Fibroblast of lung (primary cell): ENCODE measurements around the gene NKAIN2. TPM values are rescaled to one million over a fixed set of nuclear protein-coding genes. Genes with fewer than 3 reads are reported as not detected.

ENCODE experiments used
- DNase-seq, 2 donors: peaks; one replicate each; pipeline versions ENCODE4 v3.0.0 to v3.0.0-alpha.2; 2010; ENCODE audit warnings: low read depth in 2 of 2
- H2AFZ ChIP-seq: 2 replicates; pipeline ENCODE4 v1.5.1; 2012; ENCODE audit warnings: low read length, control low read depth, inconsistent platforms
- H3K27ac ChIP-seq: 2 replicates; pipeline ENCODE4 v1.5.1; 2011; ENCODE audit warnings: low read length, control low read depth; ENCODE audit not compliant: insufficient read depth
- H3K27me3 ChIP-seq: 2 replicates; pipeline ENCODE4 v1.5.1; 2011; ENCODE audit warnings: mild to moderate bottlenecking, low read length; ENCODE audit not compliant: control insufficient read depth, insufficient read depth
- H3K36me3 ChIP-seq: 2 replicates; pipeline ENCODE4 v1.5.1; 2011; ENCODE audit warnings: low read length; ENCODE audit not compliant: control insufficient read depth, insufficient read depth
- H3K4me1 ChIP-seq: 2 replicates; pipeline ENCODE4 v1.5.1; 2011; ENCODE audit warnings: low read length; ENCODE audit not compliant: control insufficient read depth, insufficient read depth; ENCODE audit errors: extremely low read depth
- H3K4me2 ChIP-seq: 2 replicates; pipeline ENCODE4 v1.5.1; 2011; ENCODE audit warnings: low read length, control low read depth; ENCODE audit not compliant: insufficient read depth; ENCODE audit errors: extremely low read depth
- H3K4me3 ChIP-seq, 4 experiments: fragments of 200-600 bp in 1 of 4; sonication (generic) in 1 of 4; replicated peaks in 1 of 4; 2 replicates each; pipeline ENCODE4 v1.5.1; 2011 to 2016; ENCODE audit warnings: low read length in 4 of 4, low read depth in 3 of 4, mild to moderate bottlenecking in 3 of 4, control low read depth in 2 of 4, inconsistent platforms in 1 of 4, mixed read lengths in 1 of 4; ENCODE audit not compliant: insufficient read depth in 1 of 4; ENCODE audit errors: control extremely low read depth in 1 of 4
- H3K79me2 ChIP-seq: 2 replicates; pipeline ENCODE4 v1.5.1; 2012; ENCODE audit warnings: mild to moderate bottlenecking, low read length, inconsistent platforms; ENCODE audit not compliant: control insufficient read depth, insufficient read depth
- H3K9ac ChIP-seq: 2 replicates; pipeline ENCODE4 v1.5.1; 2011; ENCODE audit warnings: mild to moderate bottlenecking, low read length, control low read depth; ENCODE audit not compliant: insufficient read depth
- H3K9me3 ChIP-seq: 2 replicates; pipeline ENCODE4 v1.5.1; 2012; ENCODE audit warnings: low read depth, low read length; ENCODE audit not compliant: control insufficient read depth, insufficient read depth
- H4K20me1 ChIP-seq: 2 replicates; pipeline ENCODE4 v1.5.1; 2011; ENCODE audit warnings: low read length; ENCODE audit not compliant: control insufficient read depth, insufficient read depth; ENCODE audit errors: extremely low read depth
- EZH2 ChIP-seq: IDR thresholded peaks from 2 replicates; pipeline ENCODE4 v1.5.1; 2012; ENCODE audit warnings: low read length, control low read depth, mild to moderate bottlenecking; ENCODE audit errors: missing control alignments
- polyA plus RNA-seq, 2 donors: library from polyadenylated mRNA; depleted of rRNA in 1 of 2; stranded (reverse) in 1 of 2; unstranded in 1 of 2; fragments of >200 nt; gene quantifications; 2 replicates each; pipeline ENCODE4 v1.2.1, GENCODE V29; 2011 to 2012; ENCODE audit warnings: missing spikeins in 1 of 2
- total RNA-seq: library from RNA; depleted of rRNA; stranded (reverse); fragments of >200 nt; gene quantifications from 2 replicates; pipeline ENCODE4 v1.2.1, GENCODE V29; 2014
- TF ChIP-seq, protein P1 (sequence below), 2 donors: IDR thresholded peaks in 1 of 2; conservative IDR thresholded peaks in 1 of 2; 1 replicate in 1 of 2; 2 replicates in 1 of 2; pipeline ENCODE4 v1.5.1; 2011 to 2012; ENCODE audit warnings: low read length in 2 of 2, control low read depth in 1 of 2, inconsistent platforms in 1 of 2, low read depth in 1 of 2, mild to moderate bottlenecking in 1 of 2

The NKAIN2 gene
- total and polyA plus RNA-seq, 2 donors (not counting 1 experiment from before 2014, with no cell fraction given): not detected

DNA sequence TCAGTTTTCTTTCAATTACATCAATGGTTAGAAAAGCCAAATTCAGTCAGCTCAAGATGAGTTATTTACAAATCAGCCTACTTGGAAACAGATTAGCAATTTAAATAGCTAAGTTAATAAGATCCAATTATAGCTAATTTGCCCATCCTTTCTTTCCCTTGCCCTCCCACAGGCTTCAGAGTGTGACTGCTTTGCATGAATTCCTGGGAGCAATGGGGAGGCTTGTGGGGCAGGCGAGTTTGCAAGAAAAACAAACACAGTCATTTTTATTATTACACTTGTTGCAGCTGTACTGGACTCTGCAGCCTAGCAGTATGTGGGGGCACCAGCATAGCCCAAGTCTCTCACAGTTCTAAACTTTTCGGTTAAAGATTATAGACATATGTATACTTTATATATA lies 219.0 kb downstream of the NKAIN2 start:
- H3K27me3 ChIP-seq: no peaks in the 10 kb centered on the region
- TF ChIP-seq, protein P1, sequence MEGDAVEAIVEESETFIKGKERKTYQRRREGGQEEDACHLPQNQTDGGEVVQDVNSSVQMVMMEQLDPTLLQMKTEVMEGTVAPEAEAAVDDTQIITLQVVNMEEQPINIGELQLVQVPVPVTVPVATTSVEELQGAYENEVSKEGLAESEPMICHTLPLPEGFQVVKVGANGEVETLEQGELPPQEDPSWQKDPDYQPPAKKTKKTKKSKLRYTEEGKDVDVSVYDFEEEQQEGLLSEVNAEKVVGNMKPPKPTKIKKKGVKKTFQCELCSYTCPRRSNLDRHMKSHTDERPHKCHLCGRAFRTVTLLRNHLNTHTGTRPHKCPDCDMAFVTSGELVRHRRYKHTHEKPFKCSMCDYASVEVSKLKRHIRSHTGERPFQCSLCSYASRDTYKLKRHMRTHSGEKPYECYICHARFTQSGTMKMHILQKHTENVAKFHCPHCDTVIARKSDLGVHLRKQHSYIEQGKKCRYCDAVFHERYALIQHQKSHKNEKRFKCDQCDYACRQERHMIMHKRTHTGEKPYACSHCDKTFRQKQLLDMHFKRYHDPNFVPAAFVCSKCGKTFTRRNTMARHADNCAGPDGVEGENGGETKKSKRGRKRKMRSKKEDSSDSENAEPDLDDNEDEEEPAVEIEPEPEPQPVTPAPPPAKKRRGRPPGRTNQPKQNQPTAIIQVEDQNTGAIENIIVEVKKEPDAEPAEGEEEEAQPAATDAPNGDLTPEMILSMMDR (conservative IDR thresholded peaks at IDR 0.05 in 1 of 2, IDR thresholded peaks at IDR 0.05 in 1 of 2; ENCODE audit: low read depth in 1 of 2, low read length in 2 of 2): no peak
- TF ChIP-seq EZH2: no peak

DNA sequence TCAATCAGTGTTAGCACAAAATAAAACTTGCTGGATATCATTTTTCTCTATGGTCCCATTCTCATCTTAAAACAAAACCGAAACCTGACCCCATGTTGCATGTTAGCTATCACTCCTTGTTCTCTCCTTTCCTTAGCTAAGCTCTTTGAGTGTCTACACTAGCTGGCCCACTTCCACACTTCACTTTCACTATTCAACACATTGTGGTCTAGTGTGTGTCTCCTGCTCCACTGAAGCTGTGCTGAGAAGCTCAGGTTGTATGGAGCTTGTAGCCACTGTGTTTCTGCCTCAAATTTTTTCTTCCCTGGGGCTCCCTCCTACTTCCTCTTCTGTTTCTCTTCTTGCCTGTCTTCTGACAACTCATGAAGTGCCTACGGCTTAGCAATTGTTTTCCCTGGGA lies 223.0 kb downstream of the NKAIN2 start:
- Histone ChIP-seq H3K4me1 (no peaks in the 10 kb centered on the region), H3K36me3 (no peaks in the 10 kb centered on the region), H3K9me3 (no peaks in the 10 kb centered on the region), H4K20me1 (no peaks in the 10 kb centered on the region), H3K27ac (no peak overlapping the region), H3K4me3 (no peak overlapping the region), H3K4me2 (no peak overlapping the region), H3K27me3 (no peaks in the 10 kb centered on the region), H2AFZ (no peak overlapping the region), H3K79me2 (no peaks in the 10 kb centered on the region), H3K9ac (no peak overlapping the region)
- TF ChIP-seq EZH2: no peak
- TF ChIP-seq, protein P1 (conservative IDR thresholded peaks at IDR 0.05 in 1 of 2, IDR thresholded peaks at IDR 0.05 in 1 of 2; ENCODE audit: low read depth in 1 of 2, low read length in 2 of 2): no peak
- no peak for DNase-seq

More for the DNA sequence above, 219.0 kb downstream of the NKAIN2 start:
- Histone ChIP-seq H4K20me1 (no peaks in the 10 kb centered on the region), H2AFZ (no peak overlapping the region), H3K79me2 (no peaks in the 10 kb centered on the region), H3K36me3 (no peaks in the 10 kb centered on the region), H3K4me3 (no peak overlapping the region), H3K4me1 (no peaks in the 10 kb centered on the region), H3K9ac (no peak overlapping the region), H3K9me3 (no peaks in the 10 kb centered on the region), H3K4me2 (no peak overlapping the region), H3K27ac (no peak overlapping the region)
- no peak for DNase-seq

DNA sequence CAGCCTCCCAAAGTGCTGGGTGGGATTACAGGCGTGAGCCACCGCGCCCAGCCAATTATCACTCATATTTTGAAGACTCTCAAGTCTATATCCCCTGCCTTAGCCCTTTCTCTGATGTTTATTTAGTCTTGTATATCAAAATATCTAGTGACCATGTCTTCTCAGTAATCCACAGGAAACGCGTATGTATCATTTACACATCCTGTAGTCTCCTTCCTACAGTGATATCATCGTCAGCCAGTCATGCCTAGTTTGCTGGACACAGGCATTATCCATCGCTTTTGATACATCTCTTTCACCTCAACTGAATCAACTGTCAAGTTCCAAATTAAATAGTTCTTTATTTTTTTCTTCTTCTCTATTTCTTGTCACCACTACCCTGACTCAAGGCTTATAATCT lies 223.7 kb downstream of the NKAIN2 start:
- no peak for TF ChIP-seq EZH2
- TF ChIP-seq, protein P1 (conservative IDR thresholded peaks at IDR 0.05 in 1 of 2, IDR thresholded peaks at IDR 0.05 in 1 of 2; ENCODE audit: low read depth in 1 of 2, low read length in 2 of 2): no peak
- Histone ChIP-seq H3K27me3 (no peaks in the 10 kb centered on the region), H2AFZ (no peak overlapping the region), H3K36me3 (no peaks in the 10 kb centered on the region), H3K27ac (no peak overlapping the region), H3K4me3 (no peak overlapping the region), H3K4me1 (no peaks in the 10 kb centered on the region), H3K4me2 (no peak overlapping the region), H3K9me3 (no peaks in the 10 kb centered on the region), H3K9ac (no peak overlapping the region), H3K79me2 (no peaks in the 10 kb centered on the region), H4K20me1 (no peaks in the 10 kb centered on the region)
- no peak for DNase-seq
